HG03520 (cell line): ENCODE measurements around the gene B3GAT1.
"Not testable (repeated sequence)": the region's sequence is repeated elsewhere in the genome, so short reads cannot be mapped to it uniquely, and the experiment has no call there.

Experiments used
- ATAC-seq: cut with Tn5 transposase; IDR thresholded peaks from one replicate; pipeline ENCODE4 v1.9.1; 2021; ENCODE audit warnings: mild to moderate bottlenecking, moderate library complexity; ENCODE audit not compliant: unreplicated experiment

Gene B3GAT1, protein sequence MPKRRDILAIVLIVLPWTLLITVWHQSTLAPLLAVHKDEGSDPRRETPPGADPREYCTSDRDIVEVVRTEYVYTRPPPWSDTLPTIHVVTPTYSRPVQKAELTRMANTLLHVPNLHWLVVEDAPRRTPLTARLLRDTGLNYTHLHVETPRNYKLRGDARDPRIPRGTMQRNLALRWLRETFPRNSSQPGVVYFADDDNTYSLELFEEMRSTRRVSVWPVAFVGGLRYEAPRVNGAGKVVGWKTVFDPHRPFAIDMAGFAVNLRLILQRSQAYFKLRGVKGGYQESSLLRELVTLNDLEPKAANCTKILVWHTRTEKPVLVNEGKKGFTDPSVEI

GRCh38 chr11:134412203-134413042, at the start of gene B3GAT1:
TSS of gene B3GAT1 (minus strand) at chr11:134412242. CDS start at chr11:134387659, 24,583 bp downstream.
- ATAC-seq: no peak

GRCh38 chr11:134461621-134462020, 49.6 kb upstream of the B3GAT1 start:
- no peak for ATAC-seq

DNA sequence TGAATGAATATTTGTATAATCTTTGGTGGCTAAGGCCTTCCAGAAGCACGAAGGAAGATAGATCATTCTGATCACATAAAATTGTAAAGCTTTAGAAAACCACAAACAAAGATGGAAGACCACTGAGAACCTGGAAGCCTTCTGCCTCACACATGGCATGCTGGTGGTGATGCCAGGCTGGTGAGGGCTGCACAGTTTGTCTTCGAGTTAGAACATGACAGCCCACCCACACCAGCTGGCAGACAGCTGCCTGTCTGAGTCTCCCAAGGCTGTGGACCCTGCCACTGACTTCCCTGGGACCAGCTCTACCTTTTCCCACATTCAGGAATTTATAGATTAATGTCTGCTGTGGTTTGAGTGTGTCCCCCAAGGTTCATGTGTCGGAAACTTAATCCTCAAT, 48.8 kb upstream of the B3GAT1 start:
- no peak for ATAC-seq

- ATAC-seq: no peak
Measured at GRCh38 chr11:134460062-134460561, 48.1 kb upstream of the B3GAT1 start.

GRCh38 chr11:134459246-134460061, 47.4 kb upstream of the B3GAT1 start:
- no peak for ATAC-seq

- ATAC-seq: not testable (repeated sequence)
Measured at GRCh38 chr11:134457411-134458007, 45.5 kb upstream of the B3GAT1 start.

GRCh38 chr11:134455516-134455915, 43.5 kb upstream of the B3GAT1 start:
- no peak for ATAC-seq

DNA sequence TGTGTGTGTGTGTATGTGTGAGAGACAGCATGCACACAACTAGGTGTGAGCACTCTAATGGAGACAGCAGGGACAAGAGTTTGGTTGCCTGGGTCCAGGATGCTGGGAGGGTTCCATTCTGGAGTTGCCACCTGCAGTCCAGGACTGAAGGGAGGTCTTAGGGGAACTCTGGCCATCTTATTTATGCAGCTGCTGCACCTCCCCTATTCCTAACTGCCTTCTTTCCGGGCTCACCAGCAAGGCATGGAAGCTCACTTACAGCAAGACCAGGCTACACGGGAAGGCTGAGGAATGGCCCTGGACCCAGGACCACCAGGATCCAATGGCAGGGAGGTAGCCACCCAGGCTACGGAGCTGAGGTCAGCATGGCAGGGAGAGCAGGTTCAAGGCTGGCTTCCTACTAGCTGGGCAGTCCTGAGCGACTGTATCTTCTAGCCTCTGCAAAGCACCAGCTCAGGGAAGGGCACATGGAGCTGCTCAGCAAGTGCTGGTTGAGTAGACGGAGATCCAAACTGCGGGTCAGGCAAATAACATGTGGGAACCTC, 42.2 kb upstream of the B3GAT1 start:
- ATAC-seq: no peak

- no peak for ATAC-seq
Measured at GRCh38 chr11:134453441-134453840, 41.4 kb upstream of the B3GAT1 start.

DNA sequence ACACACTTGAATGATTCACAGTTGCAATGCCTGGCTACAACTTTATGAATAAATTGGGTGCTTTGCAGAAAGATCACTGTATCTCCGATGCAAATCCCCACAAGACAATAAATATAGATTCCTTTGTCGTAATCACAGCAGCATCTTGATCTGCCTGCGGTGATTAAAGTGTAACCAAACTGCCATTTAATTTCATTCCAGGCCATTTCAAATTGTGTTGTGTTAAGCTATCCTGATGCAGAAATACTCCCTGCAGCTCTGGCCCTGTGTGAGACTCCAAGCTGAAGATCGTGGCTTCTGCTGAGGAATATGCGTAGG, 40.8 kb upstream of the B3GAT1 start:
- no peak for ATAC-seq

GRCh38 chr11:134452026-134452837, 40.2 kb upstream of the B3GAT1 start:
- ATAC-seq: no peak

DNA sequence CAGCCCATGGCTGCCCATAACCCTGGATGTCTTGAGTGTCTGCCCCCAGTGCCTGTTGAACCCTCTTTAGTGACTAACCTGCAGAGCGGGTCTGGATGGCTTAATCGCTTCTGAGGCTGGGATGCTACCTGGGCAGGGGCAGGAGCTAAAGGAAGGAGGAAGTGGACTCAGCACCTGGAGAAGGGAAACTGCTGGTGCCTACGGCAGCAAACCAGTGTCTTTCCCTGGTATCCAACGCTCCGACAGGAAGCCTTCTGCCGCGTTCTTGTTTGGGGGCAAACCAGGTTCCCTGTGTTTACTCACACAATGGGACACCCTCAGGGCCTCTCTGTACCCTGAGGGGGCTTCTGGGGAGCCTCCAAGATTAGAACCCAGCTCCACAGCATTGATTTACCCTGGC, 38.1 kb upstream of the B3GAT1 start:
- ATAC-seq: no peak

- ATAC-seq: no peak
Measured at GRCh38 chr11:134449713-134450112, 37.7 kb upstream of the B3GAT1 start.

DNA sequence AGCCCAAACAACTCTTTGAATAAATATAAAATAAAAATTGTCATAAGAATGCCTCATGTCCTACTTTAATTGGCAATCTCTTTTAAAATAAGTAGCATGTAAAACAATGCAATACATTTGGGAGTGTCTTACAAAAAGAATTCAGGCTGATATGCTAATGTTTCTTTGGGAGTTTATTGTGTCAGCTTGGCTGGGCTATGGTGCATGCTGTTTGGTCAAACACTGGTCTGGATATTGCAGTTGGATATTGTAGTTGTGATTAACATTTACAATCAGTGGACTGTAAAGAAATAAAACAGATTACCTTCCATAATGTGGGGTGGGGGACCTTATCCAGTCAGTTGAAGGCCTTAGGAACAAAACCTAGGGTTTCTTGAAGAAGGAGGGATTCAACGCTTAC, 37.0 kb upstream of the B3GAT1 start:
- ATAC-seq: no peak

DNA sequence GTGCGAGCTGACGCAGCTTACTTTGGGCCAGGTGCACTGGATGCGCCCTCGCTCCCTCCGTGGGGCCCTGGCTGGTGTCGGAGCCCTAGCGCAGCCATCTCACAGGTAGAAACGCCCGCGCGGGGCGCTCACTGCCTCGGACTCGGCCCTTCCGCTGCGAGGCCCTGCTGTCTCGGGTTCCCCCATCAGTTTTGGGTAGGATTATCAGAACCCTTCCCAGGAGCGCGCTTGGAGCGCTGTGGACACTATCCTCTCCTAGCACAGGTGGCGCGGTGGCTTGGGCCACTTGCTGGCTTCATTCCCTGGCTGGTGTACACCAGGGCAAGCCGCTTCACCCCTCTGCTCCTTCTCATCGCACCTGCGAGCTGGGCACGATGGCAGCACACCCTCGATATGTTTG, 35.7 kb upstream of the B3GAT1 start:
- no peak for ATAC-seq

- no peak for ATAC-seq
Measured at GRCh38 chr11:134445601-134446325, 33.7 kb upstream of the B3GAT1 start.

GRCh38 chr11:134444160-134445108, 32.4 kb upstream of the B3GAT1 start:
- ATAC-seq: not testable (repeated sequence)

DNA sequence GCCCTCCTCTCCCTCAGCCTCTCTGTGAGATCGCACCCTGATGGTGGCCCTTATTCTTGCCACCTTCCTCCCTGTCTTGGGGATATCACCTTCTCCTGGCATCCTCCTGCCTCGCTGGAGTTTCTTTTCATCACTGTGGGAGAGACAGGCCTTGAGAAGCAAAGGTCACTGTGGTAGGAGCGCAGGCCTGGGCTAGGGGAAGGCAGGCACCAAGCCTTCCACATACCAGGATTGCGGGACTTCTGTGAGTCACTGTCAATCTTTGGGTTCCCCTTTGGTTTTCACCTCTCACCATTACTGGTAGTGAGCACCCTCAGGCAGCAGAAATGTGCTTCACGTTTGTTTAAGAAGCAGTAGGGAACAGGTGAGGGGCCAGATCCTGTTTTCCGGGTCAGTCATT, 31.2 kb upstream of the B3GAT1 start:
- no peak for ATAC-seq
